NCI-H526 treated with DMSO at 0.1 percent for 48 hours (cell line): ENCODE measurements around the gene WNT3A.

ENCODE experiments used
- DNase-seq: peaks from one replicate; lab custom pipeline; 2025; lab: John Stamatoyannopoulos, UW

The WNT3A gene

GRCh38 chr1:228031276-228031995, 24.6 kb downstream of the WNT3A start:
- DNase-seq = no peak

- no peak for DNase-seq
These were observed 25.2 kb downstream of the WNT3A start for GRCh38 chr1:228032041-228032440.

GRCh38 chr1:228033376-228033775, 26.6 kb downstream of the WNT3A start:
- no peak for DNase-seq

GRCh38 chr1:228034954-228035837, 28.4 kb downstream of the WNT3A start:
- no peak for DNase-seq

GRCh38 chr1:228035844-228036243, 29.0 kb downstream of the WNT3A start:
- no peak for DNase-seq

- no peak for DNase-seq
These were observed 30.0 kb downstream of the WNT3A start for GRCh38 chr1:228036701-228037231.

- no peak for DNase-seq
These were observed 30.9 kb downstream of the WNT3A start for GRCh38 chr1:228037401-228038386.

- DNase-seq = no peak
These were observed 31.7 kb downstream of the WNT3A start for GRCh38 chr1:228038387-228039005.

- no peak for DNase-seq
These were observed 32.5 kb downstream of the WNT3A start for GRCh38 chr1:228039006-228039903.

- DNase-seq = no peak
These were observed 33.2 kb downstream of the WNT3A start for GRCh38 chr1:228039986-228040385.

GRCh38 chr1:228041316-228041715, 34.5 kb downstream of the WNT3A start:
- no peak for DNase-seq

GRCh38 chr1:228042508-228042907, 35.7 kb downstream of the WNT3A start:
- DNase-seq = no peak

GRCh38 chr1:228043281-228043848, 36.6 kb downstream of the WNT3A start:
- DNase-seq = no peak

- DNase-seq = no peak
These were observed 38.2 kb downstream of the WNT3A start for GRCh38 chr1:228044961-228045360.

- no peak for DNase-seq
These were observed 38.6 kb downstream of the WNT3A start for GRCh38 chr1:228045405-228045804.

GRCh38 chr1:228045871-228046270, 39.1 kb downstream of the WNT3A start:
- no peak for DNase-seq

GRCh38 chr1:228046421-228047182, 39.8 kb downstream of the WNT3A start:
- DNase-seq = no peak

- no peak for DNase-seq
These were observed 40.3 kb downstream of the WNT3A start for GRCh38 chr1:228047183-228047466.

GRCh38 chr1:228048120-228048519, 41.3 kb downstream of the WNT3A start:
- DNase-seq = no peak
